ENCODE measurements around the gene PLD4. TPM values are rescaled to one million over a fixed set of nuclear protein-coding genes. Genes with fewer than 3 reads are reported as not detected.

PLD4 gene
- total and polyA plus RNA-seq, 9 of the 15 experiments (the other 6 are each of a cell fraction or from before 2014, with no cell fraction given) = 0.18 to 0.24 TPM; not detected in 7

DNA sequence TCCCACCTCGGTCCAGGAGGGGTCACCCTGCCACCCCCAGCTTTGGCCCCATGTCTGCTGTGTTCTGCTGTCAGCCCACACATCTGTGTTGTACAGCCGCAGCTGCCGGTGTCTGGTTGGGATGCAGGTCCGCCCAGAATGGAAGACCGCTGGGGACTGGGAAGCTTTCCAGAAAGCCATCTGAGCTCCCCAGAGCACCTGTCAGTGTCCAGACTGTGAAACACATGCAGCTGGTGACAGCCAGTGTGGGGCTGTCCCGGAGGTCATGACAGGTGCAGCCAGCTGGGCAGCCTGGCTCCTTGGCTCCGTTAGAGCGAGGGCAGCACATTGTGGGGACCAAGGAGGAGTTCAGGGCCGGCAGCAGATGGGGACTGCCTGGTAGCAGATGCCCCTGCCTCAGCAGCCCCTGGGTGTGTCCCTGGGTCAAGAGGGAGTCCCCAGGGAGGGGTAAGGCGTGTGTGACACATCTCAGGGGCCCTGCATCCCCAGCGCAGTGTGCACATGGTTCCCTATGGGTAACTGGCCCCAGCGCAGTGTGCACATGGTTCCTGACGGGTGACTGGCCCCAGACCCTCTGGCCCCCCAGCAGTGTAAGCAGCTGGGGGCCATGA is 43.2 kb upstream of the PLD4 start:
- Histone ChIP-seq H3K9me1 (ENCODE audit: control insufficient read depth, insufficient read depth, low read length) (no peaks in the 10 kb centered on the region), H3K36me3 (ENCODE audit: control insufficient read depth, insufficient read depth, low read length) (peaks cover 5% of the 10 kb centered on the region; the same call in 2 of the 3 replicates), H3K4me3 (no peak overlapping the region), H2AFZ (ENCODE audit: low read depth, low read length) (no peak overlapping the region), H3K4me1 (replicated peaks in 1 of 2; ENCODE audit: control insufficient read depth in 2 of 2, insufficient read depth in 2 of 2, low read length in 2 of 2) (peaks cover 0 to 45% of the 10 kb centered on the region in 2 experiments; a peak in 2 of 5 replicates), H4K20me1 (replicated peaks; ENCODE audit: control insufficient read depth, insufficient read depth, low read length) (no peaks in the 10 kb centered on the region), H3K9ac (ENCODE audit: insufficient read depth in 1 of 2, low read depth in 2 of 2, low read length in 2 of 2) (no peak overlapping the region), H3K4me2 (ENCODE audit: insufficient read depth, low read length) (no peak overlapping the region), H3K79me2 (ENCODE audit: control insufficient read depth, insufficient read depth, low read length) (no peaks in the 10 kb centered on the region), H3K27ac (ENCODE audit: extremely low read depth, low read depth, low read length) (no peak overlapping the region), H3K9me3 (replicated peaks; ENCODE audit: control insufficient read depth, insufficient read depth, low read depth, low read length) (no peaks in the 10 kb centered on the region), H3K27me3 (ENCODE audit: control insufficient read depth in 2 of 2, insufficient read depth in 2 of 2, low read length in 2 of 2) (no peaks in the 10 kb centered on the region)
- ChIA-PET POLR2A (interaction anchor here (1.1 kb wide), 1 partner anchor 8 kb away, joined by 3 read pairs; no protein-coding TSS in a partner anchor), CTCF (ENCODE audit: low intra/inter-chr PET ratio) (no interaction called here)
- BruUV-seq (replicated peaks) = no TSS peak
- ATAC-seq (no peak), FAIRE-seq (no peak), DNase-seq (ENCODE audit: extremely low read depth in 1 of 4, low spot score in 3 of 4) (no peak)
- in situ Hi-C loops (cut with MboI) (no loop called here), intact Hi-C loops (cut with micrococcal nuclease) (no loop called here)
- no peak for TF ChIP-seq MCM7 (IDR thresholded peaks at IDR 0.05)
- TF ChIP-seq SUPT5H (IDR thresholded peaks at IDR 0.05) = no peak
- TF ChIP-seq ZFP36 (IDR thresholded peaks at IDR 0.05; ENCODE audit: low read depth, low read length, partially characterized antibody) = no peak
- TF ChIP-seq, protein P1, sequence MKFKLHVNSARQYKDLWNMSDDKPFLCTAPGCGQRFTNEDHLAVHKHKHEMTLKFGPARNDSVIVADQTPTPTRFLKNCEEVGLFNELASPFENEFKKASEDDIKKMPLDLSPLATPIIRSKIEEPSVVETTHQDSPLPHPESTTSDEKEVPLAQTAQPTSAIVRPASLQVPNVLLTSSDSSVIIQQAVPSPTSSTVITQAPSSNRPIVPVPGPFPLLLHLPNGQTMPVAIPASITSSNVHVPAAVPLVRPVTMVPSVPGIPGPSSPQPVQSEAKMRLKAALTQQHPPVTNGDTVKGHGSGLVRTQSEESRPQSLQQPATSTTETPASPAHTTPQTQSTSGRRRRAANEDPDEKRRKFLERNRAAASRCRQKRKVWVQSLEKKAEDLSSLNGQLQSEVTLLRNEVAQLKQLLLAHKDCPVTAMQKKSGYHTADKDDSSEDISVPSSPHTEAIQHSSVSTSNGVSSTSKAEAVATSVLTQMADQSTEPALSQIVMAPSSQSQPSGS (CRISPR knock-in tag; IDR thresholded peaks at IDR 0.05) = no peak
- TF ChIP-seq, protein P2, sequence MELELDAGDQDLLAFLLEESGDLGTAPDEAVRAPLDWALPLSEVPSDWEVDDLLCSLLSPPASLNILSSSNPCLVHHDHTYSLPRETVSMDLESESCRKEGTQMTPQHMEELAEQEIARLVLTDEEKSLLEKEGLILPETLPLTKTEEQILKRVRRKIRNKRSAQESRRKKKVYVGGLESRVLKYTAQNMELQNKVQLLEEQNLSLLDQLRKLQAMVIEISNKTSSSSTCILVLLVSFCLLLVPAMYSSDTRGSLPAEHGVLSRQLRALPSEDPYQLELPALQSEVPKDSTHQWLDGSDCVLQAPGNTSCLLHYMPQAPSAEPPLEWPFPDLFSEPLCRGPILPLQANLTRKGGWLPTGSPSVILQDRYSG (tag; conservative IDR thresholded peaks at IDR 0.05; ENCODE audit: low read depth) = no peak
- no peak for TF ChIP-seq MXI1 (IDR thresholded peaks at IDR 0.05; ENCODE audit: low read depth, low read length)
- TF ChIP-seq ARNT (IDR thresholded peaks at IDR 0.05) = no peak
- TF ChIP-seq, protein P3, sequence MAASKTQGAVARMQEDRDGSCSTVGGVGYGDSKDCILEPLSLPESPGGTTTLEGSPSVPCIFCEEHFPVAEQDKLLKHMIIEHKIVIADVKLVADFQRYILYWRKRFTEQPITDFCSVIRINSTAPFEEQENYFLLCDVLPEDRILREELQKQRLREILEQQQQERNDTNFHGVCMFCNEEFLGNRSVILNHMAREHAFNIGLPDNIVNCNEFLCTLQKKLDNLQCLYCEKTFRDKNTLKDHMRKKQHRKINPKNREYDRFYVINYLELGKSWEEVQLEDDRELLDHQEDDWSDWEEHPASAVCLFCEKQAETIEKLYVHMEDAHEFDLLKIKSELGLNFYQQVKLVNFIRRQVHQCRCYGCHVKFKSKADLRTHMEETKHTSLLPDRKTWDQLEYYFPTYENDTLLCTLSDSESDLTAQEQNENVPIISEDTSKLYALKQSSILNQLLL (CRISPR knock-in tag; IDR thresholded peaks at IDR 0.05; ENCODE audit: borderline replicate concordance) = no peak
- TF ChIP-seq PYGO2 (tag; IDR thresholded peaks at IDR 0.05) = no peak
- TF ChIP-seq MYC (IDR thresholded peaks at IDR 0.05; ENCODE audit: low read depth, low read length) = no peak
- TF ChIP-seq MYC (CRISPR knock-in tag; IDR thresholded peaks at IDR 0.05; ENCODE audit: borderline replicate concordance, low read depth) = no peak
- TF ChIP-seq, protein P4, sequence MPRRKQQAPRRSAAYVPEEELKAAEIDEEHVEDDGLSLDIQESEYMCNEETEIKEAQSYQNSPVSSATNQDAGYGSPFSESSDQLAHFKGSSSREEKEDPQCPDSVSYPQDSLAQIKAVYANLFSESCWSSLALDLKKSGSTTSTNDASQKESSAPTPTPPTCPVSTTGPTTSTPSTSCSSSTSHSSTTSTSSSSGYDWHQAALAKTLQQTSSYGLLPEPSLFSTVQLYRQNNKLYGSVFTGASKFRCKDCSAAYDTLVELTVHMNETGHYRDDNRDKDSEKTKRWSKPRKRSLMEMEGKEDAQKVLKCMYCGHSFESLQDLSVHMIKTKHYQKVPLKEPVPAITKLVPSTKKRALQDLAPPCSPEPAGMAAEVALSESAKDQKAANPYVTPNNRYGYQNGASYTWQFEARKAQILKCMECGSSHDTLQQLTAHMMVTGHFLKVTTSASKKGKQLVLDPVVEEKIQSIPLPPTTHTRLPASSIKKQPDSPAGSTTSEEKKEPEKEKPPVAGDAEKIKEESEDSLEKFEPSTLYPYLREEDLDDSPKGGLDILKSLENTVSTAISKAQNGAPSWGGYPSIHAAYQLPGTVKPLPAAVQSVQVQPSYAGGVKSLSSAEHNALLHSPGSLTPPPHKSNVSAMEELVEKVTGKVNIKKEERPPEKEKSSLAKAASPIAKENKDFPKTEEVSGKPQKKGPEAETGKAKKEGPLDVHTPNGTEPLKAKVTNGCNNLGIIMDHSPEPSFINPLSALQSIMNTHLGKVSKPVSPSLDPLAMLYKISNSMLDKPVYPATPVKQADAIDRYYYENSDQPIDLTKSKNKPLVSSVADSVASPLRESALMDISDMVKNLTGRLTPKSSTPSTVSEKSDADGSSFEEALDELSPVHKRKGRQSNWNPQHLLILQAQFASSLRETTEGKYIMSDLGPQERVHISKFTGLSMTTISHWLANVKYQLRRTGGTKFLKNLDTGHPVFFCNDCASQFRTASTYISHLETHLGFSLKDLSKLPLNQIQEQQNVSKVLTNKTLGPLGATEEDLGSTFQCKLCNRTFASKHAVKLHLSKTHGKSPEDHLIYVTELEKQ (CRISPR knock-in tag; IDR thresholded peaks at IDR 0.05) = no peak
- TF ChIP-seq KLF16 (IDR thresholded peaks at IDR 0.05) = no peak
- no peak for TF ChIP-seq NCOA6 (IDR thresholded peaks at IDR 0.05)
- WGBS (ENCODE audit: insufficient coverage, low coverage, missing lambda C conversion rate) = 68% methylated on average over 8 of the region's 13 CpGs
